SK-N-SH (cell line): ENCODE results near the gene MBP. TPM values are rescaled to one million over a fixed set of nuclear protein-coding genes. Genes with fewer than 3 reads are reported as not detected.

ENCODE experiments used
- CTCF ChIA-PET: fragments of 300-600, 350-600 bp; formaldehyde crosslinking; extraction: SDS; loops from one replicate; lab custom pipeline; 2021; lab: Yijun Ruan, JAX
- POLR2A ChIA-PET: fragments of 350-600 bp; sonication (Branson Sonifier 250); formaldehyde crosslinking; extraction: SDS; loops from one replicate; lab custom pipeline; 2020; ENCODE audit warnings: antibody characterized with exemption, inconsistent platforms; lab: Yijun Ruan, JAX
- DNase-seq: peaks from one replicate; pipeline ENCODE4 v3.0.0; 2012
- H2AFZ ChIP-seq: fragments of 200-600 bp; sonication (generic); 2 replicates; pipeline ENCODE4 v1.8.1; 2016; ENCODE audit warnings: antibody characterized with exemption, mild to moderate bottlenecking, low read depth
- H3F3A ChIP-seq: fragments of 200-600 bp; sonication (generic); replicated peaks from 2 replicates; pipeline ENCODE3; 2016; ENCODE audit warnings: antibody characterized with exemption, mild to moderate bottlenecking; ENCODE audit not compliant: insufficient read depth
- H3K27ac ChIP-seq, 2 experiments: fragments of 200-500 bp in 1 of 2; fragments of 200-600 bp in 1 of 2; sonication (Bioruptor generic) in 1 of 2; sonication (generic), shearing (Covaris generic) in 1 of 2; 2 replicates each; pipeline versions ENCODE4 v1.5.1 to v1.6.1; 2014 to 2016; ENCODE audit warnings: low read depth in 2 of 2, inconsistent platforms in 1 of 2, low read length in 1 of 2, mild to moderate bottlenecking in 1 of 2, mixed read lengths in 1 of 2
- H3K27me3 ChIP-seq: fragments of 200-600 bp; sonication (generic), shearing (Covaris generic); 2 replicates; pipeline ENCODE4 v1.6.1; 2016; ENCODE audit warnings: mixed run types; ENCODE audit not compliant: insufficient read depth
- H3K36me3 ChIP-seq, 2 experiments: fragments of 200-500 bp in 1 of 2; fragments of 200-600 bp in 1 of 2; sonication (Bioruptor generic) in 1 of 2; sonication (generic) in 1 of 2; replicated peaks in 1 of 2; 2 replicates each; pipeline versions ENCODE3 to v1.5.1; 2014 to 2016; ENCODE audit warnings: low read length in 1 of 2, mild to moderate bottlenecking in 1 of 2; ENCODE audit not compliant: insufficient read depth in 2 of 2, control insufficient read depth in 1 of 2
- H3K4me1 ChIP-seq, 2 experiments: fragments of 200-500 bp in 1 of 2; fragments of 200-600 bp in 1 of 2; sonication (Bioruptor generic) in 1 of 2; sonication (generic), shearing (Covaris generic) in 1 of 2; 2 replicates each; pipeline versions ENCODE4 v1.5.1 to v1.6.1; 2014 to 2016; ENCODE audit warnings: low read depth in 1 of 2, low read length in 1 of 2, mixed run types in 1 of 2; ENCODE audit not compliant: insufficient read depth in 2 of 2, control insufficient read depth in 1 of 2
- H3K4me2 ChIP-seq: fragments of 200-600 bp; sonication (generic), shearing (Covaris generic); 2 replicates; pipeline ENCODE4 v1.6.1; 2017; ENCODE audit warnings: mixed run types
- H3K4me3 ChIP-seq, 2 experiments: fragments of 200-500 bp in 1 of 2; fragments of 200-600 bp in 1 of 2; sonication (Bioruptor generic) in 1 of 2; sonication (generic), shearing (Covaris generic) in 1 of 2; 2 replicates each; pipeline versions ENCODE4 v1.5.1 to v1.8.1; 2014 to 2016; ENCODE audit warnings: low read depth in 2 of 2, inconsistent platforms in 1 of 2, low read length in 1 of 2, mild to moderate bottlenecking in 1 of 2, mixed read lengths in 1 of 2, moderate library complexity in 1 of 2
- H3K79me2 ChIP-seq: fragments of 200-600 bp; sonication (generic); 2 replicates; pipeline ENCODE4 v1.8.1; 2017; ENCODE audit warnings: mild to moderate bottlenecking; ENCODE audit not compliant: insufficient read depth
- H3K9ac ChIP-seq: fragments of 200-600 bp; sonication (generic); 2 replicates; pipeline ENCODE4 v1.6.1; 2017; ENCODE audit warnings: mixed run types
- H3K9me2 ChIP-seq: fragments of 200-600 bp; sonication (generic); 2 replicates; pipeline ENCODE4 v1.6.1; 2017; ENCODE audit warnings: mixed run types
- H3K9me3 ChIP-seq: fragments of 200-600 bp; sonication (generic); 2 replicates; pipeline ENCODE4 v1.6.1; 2017; ENCODE audit warnings: mixed run types, mild to moderate bottlenecking, moderate library complexity
- H4K20me1 ChIP-seq: fragments of 200-600 bp; sonication (generic); 2 replicates; pipeline ENCODE4 v1.6.1; 2017; ENCODE audit warnings: mild to moderate bottlenecking, mixed run types; ENCODE audit not compliant: insufficient read depth
- CTCF ChIP-seq: fragments of 200-600 bp; sonication (generic); IDR thresholded peaks from 2 replicates; pipeline ENCODE4 v1.6.1; 2017; ENCODE audit warnings: antibody characterized with exemption, mild to moderate bottlenecking, moderate library complexity
- ELF1 ChIP-seq: IDR thresholded peaks from 2 replicates; pipeline ENCODE4 v1.4.0; 2012
- EP300 ChIP-seq, 2 experiments: IDR thresholded peaks; 2 replicates each; pipeline versions ENCODE4 v1.4.0 to v1.6.1; 2012; ENCODE audit warnings: borderline replicate concordance in 1 of 2, low read depth in 1 of 2, low read length in 1 of 2
- FOXM1 ChIP-seq: IDR thresholded peaks from 2 replicates; pipeline ENCODE4 v1.4.0; 2012; ENCODE audit warnings: low read depth, mild to moderate bottlenecking
- GABPA ChIP-seq: IDR thresholded peaks from 2 replicates; pipeline ENCODE4 v1.4.0; 2012; ENCODE audit warnings: low read depth, mild to moderate bottlenecking
- JUND ChIP-seq: IDR thresholded peaks from 2 replicates; pipeline ENCODE4 v1.4.0; 2012
- MAX ChIP-seq: IDR thresholded peaks from 2 replicates; pipeline ENCODE4 v1.4.0; 2012; ENCODE audit warnings: low read depth
- MXI1 ChIP-seq: IDR thresholded peaks from 2 replicates; pipeline ENCODE4 v1.6.1; 2012; ENCODE audit warnings: mild to moderate bottlenecking, low read depth, low read length, improper control_type of control experiment
- NFIC ChIP-seq: IDR thresholded peaks from 2 replicates; pipeline ENCODE4 v1.4.0; 2012; ENCODE audit warnings: borderline replicate concordance
- NRF1 ChIP-seq: IDR thresholded peaks from 2 replicates; pipeline ENCODE4 v1.6.1; 2012; ENCODE audit warnings: low read depth, mild to moderate bottlenecking, low read length
- PBX3 ChIP-seq: IDR thresholded peaks from 2 replicates; pipeline ENCODE4; 2012
- RCOR1 ChIP-seq: fragments of 150-350 bp; IDR thresholded peaks from 2 replicates; pipeline ENCODE4 v1.6.1; 2017; ENCODE audit warnings: antibody characterized with exemption, low read length
- SIN3A ChIP-seq: IDR thresholded peaks from 2 replicates; pipeline ENCODE4 v1.6.1; 2012; ENCODE audit warnings: low read depth, mild to moderate bottlenecking, low read length, moderate library complexity, borderline replicate concordance
- TAF1 ChIP-seq: IDR thresholded peaks from 2 replicates; pipeline ENCODE4 v1.6.1; 2012; ENCODE audit warnings: low read depth, mild to moderate bottlenecking, low read length, moderate library complexity, borderline replicate concordance
- TCF12 ChIP-seq: IDR thresholded peaks from 2 replicates; pipeline ENCODE4 v1.4.0; 2012
- ZBTB33 ChIP-seq: IDR thresholded peaks from 2 replicates; pipeline ENCODE4 v1.4.0; 2012; ENCODE audit warnings: low read depth, borderline replicate concordance
- WGBS: methylation state at CpG from one replicate; pipeline ENCODE4 v1.1.6; 2017; ENCODE audit warnings: low lambda C conversion rate; 5-methylcytosine and 5-hydroxymethylcytosine counted together
- polyA plus RNA-seq, 3 experiments: library from polyadenylated mRNA; depleted of rRNA; stranded (reverse); fragments of >200 nt; gene quantifications; 2 replicates each; pipeline ENCODE4 v1.2.3, GENCODE V29; 2012
- TF ChIP-seq, protein P1 (sequence below): IDR thresholded peaks from 2 replicates; pipeline ENCODE4 v1.4.0; 2012; ENCODE audit warnings: low read depth, borderline replicate concordance

MBP gene
- polyA plus RNA-seq, 1 of the 3 experiments (the other 2 are of a cell fraction) = 1.6 TPM

GRCh38 chr18:77022556-77022955 lies 110.0 kb downstream of the MBP start:
- H2AFZ ChIP-seq = no peak overlapping the region
- no peak overlapping the region for H3K4me3 ChIP-seq
- POLR2A ChIA-PET = no interaction called here
- H3K9me2 ChIP-seq = no peaks in the 10 kb centered on the region
- TF ChIP-seq PBX3 = no peak
- TF ChIP-seq ELF1 = no peak
- TF ChIP-seq, protein P1, sequence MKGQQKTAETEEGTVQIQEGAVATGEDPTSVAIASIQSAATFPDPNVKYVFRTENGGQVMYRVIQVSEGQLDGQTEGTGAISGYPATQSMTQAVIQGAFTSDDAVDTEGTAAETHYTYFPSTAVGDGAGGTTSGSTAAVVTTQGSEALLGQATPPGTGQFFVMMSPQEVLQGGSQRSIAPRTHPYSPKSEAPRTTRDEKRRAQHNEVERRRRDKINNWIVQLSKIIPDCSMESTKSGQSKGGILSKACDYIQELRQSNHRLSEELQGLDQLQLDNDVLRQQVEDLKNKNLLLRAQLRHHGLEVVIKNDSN = no peak
- no peak for TF ChIP-seq TAF1
- no peak for TF ChIP-seq NRF1
- TF ChIP-seq FOXM1 = no peak
- TF ChIP-seq CTCF = no peak
- TF ChIP-seq RCOR1 = no peak
- TF ChIP-seq GABPA = no peak
- TF ChIP-seq TCF12 = no peak
- TF ChIP-seq EP300 (IDR thresholded peaks at IDR 0.05; ENCODE audit: borderline replicate concordance in 1 of 2, low read depth in 1 of 2, low read length in 1 of 2) = no peak
- no peak for TF ChIP-seq NFIC
- no peak for TF ChIP-seq MAX
- no peak for TF ChIP-seq SIN3A
- TF ChIP-seq MXI1 = no peak
- no peak for TF ChIP-seq ZBTB33
- no peak for TF ChIP-seq JUND
- no peaks in the 10 kb centered on the region for H3K4me1 ChIP-seq
- H3K36me3 ChIP-seq = no peaks in the 10 kb centered on the region
- H3K79me2 ChIP-seq = no peaks in the 10 kb centered on the region
- WGBS = 70% methylated on average over 5 of the region's 5 CpGs
- H3K4me2 ChIP-seq = no peak overlapping the region
- CTCF ChIA-PET = interaction anchor here (1.1 to 1.4 kb wide), 3 partner anchors 9 to 39 kb away, joined by 3 to 4 read pairs (median 3); no protein-coding TSS in a partner anchor
- no peaks in the 10 kb centered on the region for H3F3A ChIP-seq
- no peak overlapping the region for H3K27ac ChIP-seq
- H3K27me3 ChIP-seq = no peaks in the 10 kb centered on the region
- no peak overlapping the region for H3K9ac ChIP-seq
- no peak for DNase-seq
- H4K20me1 ChIP-seq = no peaks in the 10 kb centered on the region
- H3K9me3 ChIP-seq = no peaks in the 10 kb centered on the region
